ENCODE data around the gene BABAM2.
"Not testable (repeated sequence)": the region's sequence is repeated elsewhere in the genome, so short reads cannot be mapped to it uniquely, and the experiment has no call there.

The BABAM2 gene

DNA sequence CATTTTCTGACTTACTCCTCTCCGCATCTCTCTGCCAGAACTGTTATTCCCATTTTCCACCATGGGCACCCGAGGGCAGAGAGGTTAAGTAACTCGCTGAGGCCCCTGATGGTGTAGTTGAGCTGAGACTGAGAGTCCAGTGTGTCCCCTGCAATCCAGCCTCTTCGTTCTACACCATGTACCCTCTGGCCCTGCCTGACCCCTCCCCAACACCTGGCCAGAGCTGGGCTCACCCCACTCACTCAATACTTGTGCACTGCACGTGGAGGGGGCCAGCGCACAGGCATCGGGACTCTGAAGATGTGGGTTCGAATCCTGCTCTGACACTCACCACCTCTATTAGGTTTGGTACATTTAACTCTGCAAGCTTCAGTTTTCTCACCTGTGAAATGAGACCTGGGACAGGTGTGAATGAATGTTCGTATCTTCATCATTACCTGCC is 477.8 kb downstream of the BABAM2 start:
- no peak for DNase-seq

DNA sequence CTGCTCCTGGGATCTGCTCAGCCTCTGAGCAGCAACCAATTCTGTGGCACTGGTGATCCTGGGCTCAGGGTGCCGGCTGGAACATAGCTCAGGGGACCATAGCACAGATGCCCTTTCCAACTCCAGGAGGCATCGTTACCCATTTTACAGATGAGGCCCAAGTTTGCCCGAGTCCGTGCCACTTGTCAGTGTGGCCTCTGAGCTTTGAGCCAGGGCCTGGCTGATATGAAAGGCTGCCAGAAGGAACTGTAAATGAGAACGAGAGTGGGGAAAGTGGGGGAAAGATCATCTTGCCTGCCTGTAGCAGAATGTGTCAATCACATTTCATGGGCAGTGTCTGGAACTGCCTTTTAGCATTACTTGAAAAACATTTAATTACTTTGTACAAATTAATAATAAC is 478.8 kb downstream of the BABAM2 start:
- no peak for DNase-seq

DNA sequence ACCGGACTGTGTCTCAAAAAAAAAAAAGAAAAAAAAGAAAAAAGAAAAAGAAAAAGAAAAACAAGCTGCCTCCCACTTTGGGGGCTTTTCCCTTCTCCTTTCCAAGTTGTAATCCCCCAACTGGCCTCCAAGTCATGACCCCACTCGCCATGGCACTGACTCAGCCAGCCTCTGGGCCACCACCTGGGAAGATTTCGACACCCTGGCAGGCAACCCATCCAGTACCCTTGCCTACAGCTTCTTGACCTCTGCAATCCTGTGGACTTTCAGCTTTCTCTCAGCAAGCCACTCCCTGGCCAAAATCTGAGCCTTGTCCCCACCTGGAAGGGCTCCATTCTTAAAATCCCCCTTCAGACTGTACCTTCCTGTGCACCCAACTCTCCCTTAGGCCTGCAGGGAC is 479.8 kb downstream of the BABAM2 start:
- no peak for DNase-seq

DNA sequence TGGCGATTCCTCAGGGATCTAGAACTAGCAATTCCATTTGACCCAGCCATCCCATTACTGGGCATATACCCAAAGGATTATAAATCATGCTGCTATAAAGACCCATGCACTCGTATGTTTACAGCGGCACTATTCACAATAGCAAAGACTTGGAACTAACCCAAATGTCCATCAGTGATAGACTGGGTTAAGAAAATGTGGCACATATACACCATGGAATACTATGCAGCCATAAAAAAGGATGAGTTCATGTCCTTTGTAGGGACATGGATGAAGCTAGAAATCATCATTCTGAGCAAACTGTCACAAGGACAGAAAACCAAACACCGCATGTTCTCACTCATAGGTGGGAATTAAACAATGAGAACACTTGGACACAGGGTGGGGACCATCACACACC is 481.2 kb downstream of the BABAM2 start:
- not testable (repeated sequence) for DNase-seq

DNA sequence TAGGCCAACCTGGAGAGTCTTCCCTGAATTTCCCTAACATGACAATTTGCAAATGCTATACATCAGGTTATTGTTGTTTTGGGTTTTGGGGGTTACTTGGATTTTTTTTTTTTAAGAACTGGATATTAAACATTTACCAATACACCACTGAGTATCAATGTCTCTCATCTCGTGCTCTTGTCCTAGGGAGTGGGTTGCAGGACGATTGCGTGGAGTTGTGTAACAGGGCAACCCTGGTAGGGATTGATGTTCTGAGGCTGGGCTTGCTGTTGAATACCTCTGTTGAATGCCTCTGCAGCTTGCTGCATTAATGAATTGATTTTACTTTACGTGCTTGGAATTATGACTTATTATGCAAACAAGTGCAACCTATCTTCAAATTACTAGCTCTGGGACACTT is 483.3 kb downstream of the BABAM2 start:
- DNase-seq: no peak

DNA sequence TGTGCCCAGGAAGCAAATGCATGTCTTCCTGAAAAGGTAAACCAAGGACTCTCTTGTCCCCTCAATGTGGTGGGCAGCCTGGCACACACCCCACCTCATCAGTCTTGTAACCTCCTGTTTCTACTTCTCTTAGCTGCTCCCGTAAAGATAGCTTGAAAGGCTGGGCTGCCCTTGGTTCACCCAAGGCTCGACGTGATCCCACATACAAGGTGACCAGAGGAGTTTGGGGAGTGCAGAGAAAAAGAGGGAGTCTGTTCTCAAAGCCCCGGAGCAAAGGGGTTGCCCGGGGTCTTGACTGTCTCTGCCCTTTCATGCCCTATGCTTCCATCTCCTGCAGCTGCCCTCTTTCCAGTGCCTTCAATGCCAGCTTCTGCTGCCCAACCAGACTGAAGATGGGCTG is 483.8 kb downstream of the BABAM2 start:
- no peak for DNase-seq

DNA sequence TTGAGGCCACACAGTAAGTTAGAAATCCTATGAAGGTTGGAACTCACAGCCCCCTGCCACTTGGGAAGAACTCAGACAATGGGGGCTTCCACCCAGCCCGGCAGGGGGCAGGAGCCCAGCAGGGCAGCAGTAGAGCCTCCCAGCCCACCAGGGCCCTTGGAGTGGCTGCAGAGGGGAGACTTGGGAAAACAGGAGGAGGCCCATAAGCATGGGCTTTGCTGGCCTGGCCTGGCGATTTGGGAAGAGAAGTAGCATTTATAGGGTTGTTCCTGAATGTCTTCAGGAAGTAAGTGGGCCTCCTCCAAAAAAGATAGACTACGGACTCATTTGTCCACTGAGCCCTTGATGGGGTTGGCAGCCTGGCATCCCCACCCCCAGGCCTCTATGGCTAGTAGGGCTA is 484.7 kb downstream of the BABAM2 start:
- no peak for DNase-seq

DNA sequence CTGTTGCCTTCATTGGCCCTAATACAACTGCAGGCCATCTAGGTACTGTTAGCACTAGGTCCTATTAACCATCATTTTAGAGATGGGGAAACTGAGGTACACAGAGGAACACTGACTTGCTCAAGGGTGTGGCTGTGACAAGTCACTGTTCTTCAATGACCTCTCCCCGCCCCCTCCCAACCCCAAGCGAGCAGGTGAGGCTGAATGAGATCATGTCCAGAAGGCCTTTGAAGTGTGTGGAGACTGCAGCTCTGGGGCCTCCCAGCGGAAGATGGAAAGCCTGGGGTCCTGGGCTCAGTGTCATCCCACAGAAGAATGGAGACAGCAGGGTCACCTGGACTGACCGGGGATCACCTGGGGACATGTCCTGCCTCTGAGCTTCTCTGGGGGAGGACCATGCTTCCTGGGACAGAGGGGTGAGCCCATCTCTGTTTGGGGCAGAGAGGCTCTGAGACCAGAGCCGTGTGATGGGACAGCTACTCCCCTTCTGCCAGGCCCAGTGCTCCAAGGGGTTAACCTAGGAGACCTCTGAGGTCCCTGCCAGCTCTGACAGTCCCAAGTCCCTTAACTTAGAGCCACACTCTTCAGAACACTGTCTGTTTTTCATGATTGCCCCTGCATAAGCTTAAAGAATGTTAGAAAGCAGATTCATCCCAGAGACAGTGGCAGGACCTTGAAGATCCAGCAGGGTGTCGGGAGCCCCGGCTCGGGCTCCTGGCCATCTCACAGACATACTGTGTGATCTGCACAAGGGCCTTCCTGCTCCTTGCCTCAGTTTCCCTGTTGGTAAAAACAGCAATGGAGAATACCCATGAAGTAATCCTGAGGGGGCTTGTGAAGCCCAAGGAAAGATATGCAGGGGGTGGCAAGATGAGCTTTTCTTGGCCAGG is 485.5 kb downstream of the BABAM2 start:
- DNase-seq: no peak

DNA sequence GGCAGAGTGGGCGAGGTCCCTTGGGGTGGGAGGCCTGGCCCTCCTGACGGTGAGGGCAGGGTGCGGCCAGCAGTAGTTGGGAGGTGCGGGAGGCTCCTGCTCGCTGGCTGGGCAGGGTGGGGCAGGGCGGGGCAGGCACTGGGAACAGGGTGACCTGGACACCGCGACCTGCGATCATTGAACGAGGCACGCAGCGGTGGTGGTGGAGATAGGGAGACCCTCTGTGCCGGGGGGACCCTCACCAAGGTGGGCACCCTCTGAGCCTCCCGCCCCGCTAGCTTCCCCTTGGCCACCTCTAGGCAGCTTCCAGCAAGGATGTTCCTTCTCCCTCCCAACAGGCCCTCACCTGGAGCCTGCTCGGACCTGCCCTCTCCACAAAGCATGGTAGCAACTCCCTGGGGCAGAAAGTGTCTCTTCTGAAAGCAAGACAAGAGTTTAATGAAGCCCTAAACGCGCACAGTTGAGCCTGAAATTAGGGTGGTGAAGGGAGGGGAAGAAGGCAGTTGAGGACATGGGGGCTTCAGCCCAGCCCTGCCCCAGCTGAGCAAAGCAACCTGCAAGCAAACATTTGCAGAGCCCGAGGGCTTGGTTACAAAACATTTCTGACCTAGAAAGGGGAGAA is 486.8 kb downstream of the BABAM2 start:
- no peak for DNase-seq

DNA sequence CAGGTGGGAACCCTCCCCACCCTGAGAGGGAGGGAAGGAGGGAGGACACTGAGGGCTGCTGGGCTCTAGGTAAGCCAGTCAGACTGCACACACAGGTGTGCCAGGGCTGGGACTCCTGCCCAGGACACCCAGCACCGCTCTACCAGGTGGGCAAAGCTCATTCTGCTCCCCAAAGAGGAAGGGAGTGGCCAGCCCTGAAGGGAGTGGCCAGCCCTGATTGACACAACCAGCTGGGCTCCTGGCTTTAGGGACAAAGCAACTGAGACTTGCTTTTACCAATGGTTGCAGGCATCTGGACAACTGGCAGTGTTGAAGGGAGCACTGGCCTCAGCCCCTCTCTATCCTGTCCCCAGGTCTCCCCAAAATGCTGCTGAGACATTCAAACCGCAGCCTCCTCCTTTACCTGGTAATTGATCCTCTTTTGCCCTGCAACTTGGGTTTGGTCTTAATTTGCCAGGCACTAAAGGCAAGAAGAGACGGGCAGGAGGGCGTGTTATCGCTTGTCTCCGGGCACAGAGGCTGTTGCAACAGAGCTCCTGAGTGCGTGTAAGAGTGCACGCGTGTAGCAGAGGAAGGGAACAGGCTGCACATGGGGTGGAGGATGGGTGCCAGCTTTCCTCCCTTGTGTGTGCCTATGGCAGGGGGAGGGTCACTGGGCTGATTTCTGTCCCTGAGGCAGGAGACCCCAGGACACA is 487.6 kb downstream of the BABAM2 start:
- DNase-seq: no peak

DNA sequence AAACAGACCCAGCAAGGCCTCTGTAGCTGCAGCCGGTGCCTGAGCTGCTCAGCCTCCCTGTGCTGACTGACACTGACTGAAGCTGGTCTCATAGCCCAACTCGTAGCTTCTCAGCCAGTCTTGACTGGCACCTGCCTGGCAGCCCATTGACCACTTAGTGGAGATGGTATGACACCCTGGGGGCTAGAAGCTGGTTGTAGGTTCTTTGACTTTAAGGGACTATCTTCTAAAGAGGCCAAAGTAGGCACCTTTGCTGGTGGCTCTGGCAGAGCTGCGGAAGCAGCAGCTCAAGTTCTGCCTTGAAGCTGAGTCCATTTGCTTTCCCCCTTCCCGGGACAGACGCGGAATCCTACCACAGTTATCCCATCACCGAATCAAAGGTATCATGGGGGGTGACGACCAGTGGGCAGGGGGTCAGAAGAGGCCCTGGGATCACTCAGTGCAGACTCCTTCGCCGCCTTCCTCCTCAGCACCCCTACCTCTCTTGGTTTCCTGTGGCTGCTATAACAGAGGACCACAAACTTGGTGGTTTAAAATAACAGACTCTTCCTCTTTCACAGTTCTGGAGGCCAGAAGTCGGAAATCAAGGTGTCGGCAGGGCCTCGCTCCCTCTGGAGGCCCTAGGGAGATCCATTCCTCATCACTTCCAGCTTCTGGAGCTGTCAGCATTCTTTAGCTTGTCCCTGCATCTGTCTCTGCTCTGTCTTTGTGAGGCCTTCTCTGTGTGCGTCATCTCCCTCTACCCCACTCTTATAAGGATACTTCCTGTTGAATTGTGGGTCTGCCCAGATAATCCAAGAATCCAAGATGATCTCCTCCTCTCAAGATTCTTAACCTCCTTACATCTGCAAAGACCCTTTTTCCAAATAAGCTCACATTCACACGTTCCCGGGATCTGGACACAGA is 488.4 kb downstream of the BABAM2 start:
- DNase-seq: no peak

DNA sequence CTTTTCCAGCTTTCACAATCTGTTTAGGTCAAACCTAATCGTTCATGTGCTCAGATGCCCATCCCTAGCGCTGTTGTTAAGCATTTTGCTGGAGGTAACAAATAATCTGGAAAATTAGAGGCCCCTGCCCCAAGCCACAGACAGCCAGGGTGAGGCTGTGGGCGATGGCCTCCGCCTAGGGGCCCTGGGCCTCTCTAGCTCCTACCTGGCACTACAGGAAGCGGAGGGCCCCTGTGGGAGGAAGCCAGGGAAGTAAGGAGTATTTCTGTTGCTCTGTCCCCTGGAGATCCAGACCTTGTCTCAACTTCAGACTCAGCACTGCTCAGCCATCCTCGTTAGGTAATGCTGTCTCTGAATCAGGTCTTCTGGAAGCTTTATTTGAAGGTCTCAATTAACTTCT is 489.7 kb downstream of the BABAM2 start:
- no peak for DNase-seq

DNA sequence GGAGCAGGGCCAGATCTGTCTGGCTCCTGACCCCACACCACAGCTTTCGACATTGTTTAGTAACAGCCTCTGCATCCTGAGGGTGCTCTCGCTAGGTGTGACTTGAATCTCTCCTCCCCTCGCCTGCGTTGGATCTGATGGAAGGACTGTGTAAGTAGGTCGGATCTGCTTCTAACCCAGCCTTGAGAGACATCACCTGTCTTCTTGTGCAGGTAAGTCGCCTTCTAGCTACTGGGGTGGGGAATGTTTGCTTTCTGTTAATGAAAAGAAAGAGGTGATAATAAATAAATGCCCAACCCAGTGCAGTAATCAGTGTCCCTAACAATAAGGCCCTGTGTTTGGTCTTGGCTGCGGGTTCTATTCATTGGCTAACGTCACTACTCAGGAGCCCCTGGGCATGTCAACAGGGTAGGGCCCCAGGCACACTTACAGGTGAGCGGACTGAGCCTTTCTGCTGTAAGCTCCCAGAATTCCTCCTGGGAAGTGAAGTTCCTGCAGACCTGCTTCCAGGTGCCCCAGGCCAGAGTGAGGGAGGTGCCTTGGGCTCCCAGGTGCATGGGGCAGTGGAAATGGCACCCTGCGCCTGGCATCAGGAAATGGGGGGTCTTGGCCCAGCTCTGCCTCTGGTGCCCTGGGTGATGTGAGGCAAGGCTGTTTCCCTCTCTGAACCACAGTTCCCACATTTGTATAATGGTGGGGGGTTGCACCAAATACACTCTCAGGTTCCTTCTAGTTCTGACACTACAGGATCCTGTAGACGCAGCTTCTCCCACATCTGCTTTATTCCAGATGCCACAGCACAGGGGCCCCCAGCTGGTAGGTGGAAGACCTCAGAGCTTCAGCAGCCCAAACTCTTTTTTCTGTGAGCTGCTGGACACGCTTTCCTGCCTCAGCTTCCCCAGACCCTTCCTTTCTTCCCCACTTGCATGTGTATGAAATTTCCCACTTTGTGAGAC is 491.0 kb downstream of the BABAM2 start:
- DNase-seq: no peak

DNA sequence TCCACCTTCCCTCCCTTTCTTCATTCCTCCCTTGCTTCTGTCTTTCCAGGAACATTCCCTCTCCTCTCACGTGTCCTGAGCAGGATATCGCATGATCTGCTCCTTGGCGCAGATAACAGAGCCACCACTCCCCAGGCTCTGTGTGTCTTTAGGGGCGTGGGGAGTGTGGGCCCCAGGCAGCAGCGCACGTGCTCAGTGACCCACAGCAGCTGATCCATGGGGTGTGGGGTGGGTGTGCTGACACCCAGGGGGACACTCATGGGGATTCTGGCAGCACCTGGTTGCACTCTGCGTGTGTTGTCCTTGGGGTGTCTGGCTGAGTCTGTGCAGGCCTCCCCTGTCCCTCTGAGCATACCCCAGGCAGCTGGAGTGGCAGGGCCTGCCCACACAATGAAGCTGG is 492.2 kb downstream of the BABAM2 start:
- no peak for DNase-seq

DNA sequence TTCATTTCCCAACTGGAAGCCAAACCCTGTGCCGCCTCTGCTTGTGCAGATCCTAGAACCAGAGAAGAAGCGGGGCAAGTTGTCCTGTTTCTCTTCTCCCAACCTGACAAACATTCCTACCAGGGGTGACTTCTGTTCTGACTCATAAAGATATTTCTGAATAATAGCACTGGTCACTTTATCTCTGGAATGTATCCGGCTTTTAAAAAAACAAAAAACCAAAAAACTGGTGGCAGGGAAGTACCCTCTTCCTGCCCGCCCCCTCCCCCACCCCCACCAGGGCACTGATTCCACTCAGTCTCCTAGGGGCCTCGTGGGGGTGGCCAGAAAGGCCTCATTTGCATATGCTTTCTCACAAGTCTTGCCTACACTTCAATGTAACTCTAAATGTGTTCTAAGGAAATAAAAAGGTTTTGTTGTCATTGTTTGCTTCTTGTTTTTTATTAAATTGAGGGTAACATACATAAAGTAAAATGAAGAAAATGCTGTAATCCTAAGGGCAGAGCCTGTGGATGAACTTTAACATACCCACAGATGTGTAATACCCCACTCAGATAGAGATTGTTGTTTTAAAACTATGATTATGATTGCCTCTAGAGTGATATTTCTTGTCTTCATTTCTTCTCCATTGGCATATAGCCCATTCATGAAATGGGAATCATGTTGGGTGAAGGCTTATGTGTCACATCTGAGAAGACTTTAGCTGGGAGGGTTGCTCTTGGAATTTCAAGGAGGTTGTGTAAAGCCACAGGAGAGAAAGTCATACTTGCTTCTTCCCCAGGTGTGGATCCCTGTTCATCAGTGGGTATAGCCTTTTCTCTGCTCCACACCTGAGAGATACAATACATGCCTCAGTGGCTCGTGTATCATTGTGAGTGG is 496.8 kb downstream of the BABAM2 start:
- no peak for DNase-seq

Measured in amniotic stem cell (primary cell).